HepG2 (cell line): Measurements from ENCODE around the gene CLIC1. TPM values are rescaled to one million over a fixed set of nuclear protein-coding genes. Genes with fewer than 3 reads are reported as not detected.
A peak's percentile ranks its signal among the peaks of the same experiment; 100 is the strongest.

Experiments used
- GLI4 ChIP-seq: sonication (generic); formaldehyde crosslinking; IDR thresholded peaks from 2 replicates; pipeline ENCODE4 v1.5.1; 2020; ENCODE audit warnings: missing genetic modification reagents, mild to moderate bottlenecking, moderate library complexity, borderline replicate concordance
- SALL2 ChIP-seq: sonication (generic); formaldehyde crosslinking; IDR thresholded peaks from 2 replicates; pipeline ENCODE4 v1.8.1; 2023; ENCODE audit warnings: mild to moderate bottlenecking, missing genetic modification reagents, inconsistent platforms
- SMAD1 ChIP-seq: sonication (generic); formaldehyde crosslinking; IDR thresholded peaks from 2 replicates; pipeline ENCODE4 v1.4.0; 2020; ENCODE audit warnings: missing genetic modification reagents, low read depth, mild to moderate bottlenecking, borderline replicate concordance
- ZNF883 ChIP-seq: sonication (generic); formaldehyde crosslinking; IDR thresholded peaks from 2 replicates; pipeline ENCODE4 v1.5.1; 2020; ENCODE audit warnings: mild to moderate bottlenecking, missing genetic modification reagents; ENCODE audit errors: not compliant biosample characterization
- polyA plus RNA-seq, 8 experiments: library from polyadenylated mRNA; depleted of rRNA in 3 of 8; stranded (reverse) in 7 of 8; unstranded in 1 of 8; fragments of >200 nt; fragmentation: Illumina TruSeq in 4 of 8; extraction: Trizol in 4 of 8; gene quantifications; 2 replicates each; pipeline versions ENCODE4 v1.2.1 to v1.2.3, GENCODE V29; 2011 to 2016; ENCODE audit warnings: low read depth in 4 of 8, missing spikeins in 1 of 8, mixed read lengths in 1 of 8; ENCODE audit not compliant: insufficient read depth in 1 of 8
- total RNA-seq, 5 experiments: library from RNA; depleted of rRNA; stranded (reverse); fragments of >200 nt; fragmentation: Illumina TruSeq; extraction: Trizol; gene quantifications; 2 replicates each; pipeline ENCODE4 v1.2.3, GENCODE V29; 2016; ENCODE audit warnings: low read depth in 1 of 5
- TF ChIP-seq, protein P1 (sequence below): sonication (generic); formaldehyde crosslinking; IDR thresholded peaks from 2 replicates; pipeline ENCODE4 v1.4.0; 2020; ENCODE audit warnings: missing genetic modification reagents, low read depth, mild to moderate bottlenecking, borderline replicate concordance
- TF ChIP-seq, protein P2 (sequence below): sonication (generic); formaldehyde crosslinking; IDR thresholded peaks from 2 replicates; pipeline ENCODE4 v1.4.0; 2020; ENCODE audit warnings: missing genetic modification reagents
- TF ChIP-seq, protein P3 (sequence below): sonication (generic); formaldehyde crosslinking; IDR thresholded peaks from 2 replicates; pipeline ENCODE4 v1.4.0; 2020; ENCODE audit warnings: missing genetic modification reagents
- TF ChIP-seq, protein P4 (sequence below): IDR thresholded peaks from 2 replicates; pipeline ENCODE4 v1.6.1; 2012; ENCODE audit warnings: inconsistent platforms
- TF ChIP-seq, protein P5 (sequence below), 2 experiments: fragments of 450-650 bp in 1 of 2; sonication (generic) in 1 of 2; formaldehyde crosslinking in 1 of 2; IDR thresholded peaks; 2 replicates each; pipeline versions ENCODE4 v1.6.1 to v1.8.0; 2016 to 2022; ENCODE audit warnings: antibody characterized with exemption in 1 of 2, mild to moderate bottlenecking in 1 of 2, missing genetic modification reagents in 1 of 2
- TF ChIP-seq, protein P6 (sequence below): sonication (generic); formaldehyde crosslinking; IDR thresholded peaks from 2 replicates; pipeline ENCODE4 v1.8.1; 2023; ENCODE audit warnings: mild to moderate bottlenecking, moderate library complexity, missing genetic modification reagents

Gene CLIC1
- total and polyA plus RNA-seq, 2 of the 13 experiments (the other 11 are each of a cell fraction or from before 2014, with no cell fraction given): 602 to 891 TPM

DNA sequence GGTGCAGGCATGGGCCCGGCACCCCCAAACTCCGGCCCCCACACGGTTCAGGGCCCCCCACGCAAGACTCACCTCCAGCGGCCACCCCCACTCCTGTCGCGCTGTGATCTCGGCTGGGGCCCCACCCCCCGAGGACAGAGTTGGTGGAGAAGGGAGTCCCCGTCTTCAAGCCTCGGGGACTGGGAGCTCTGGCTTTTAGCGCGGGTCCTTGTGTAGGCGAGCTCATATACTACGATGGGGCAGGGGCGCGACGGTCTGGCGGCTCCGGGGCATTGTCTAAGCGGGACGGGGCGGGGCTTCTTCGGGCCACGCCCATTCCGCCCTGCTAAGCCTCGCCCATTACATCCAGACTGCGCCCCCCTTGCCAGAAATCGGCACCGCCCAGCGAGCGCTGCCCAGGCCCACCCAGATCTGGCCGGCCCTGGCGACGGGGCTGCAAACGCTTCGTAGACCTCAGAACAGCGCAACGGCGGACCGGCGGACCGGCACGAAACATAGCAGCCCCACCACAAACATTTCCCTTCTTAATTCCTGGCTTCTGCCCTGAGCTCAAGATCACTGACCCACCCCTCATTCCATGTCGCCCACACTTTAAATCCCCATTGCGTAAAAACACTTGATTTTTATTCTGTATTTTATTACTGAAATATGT, 6.2 kb downstream of the CLIC1 start (continued):
- TF ChIP-seq, protein P1, sequence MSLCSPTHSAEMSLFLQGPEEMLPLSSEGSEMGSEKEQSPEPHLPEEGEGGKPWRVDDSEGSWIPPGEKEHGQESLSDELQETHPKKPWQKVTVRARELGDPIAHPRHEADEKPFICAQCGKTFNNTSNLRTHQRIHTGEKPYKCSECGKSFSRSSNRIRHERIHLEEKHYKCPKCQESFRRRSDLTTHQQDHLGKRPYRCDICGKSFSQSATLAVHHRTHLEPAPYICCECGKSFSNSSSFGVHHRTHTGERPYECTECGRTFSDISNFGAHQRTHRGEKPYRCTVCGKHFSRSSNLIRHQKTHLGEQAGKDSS (CRISPR knock-in tag): peak; percentile 10; the same call in 1 of the 2 replicates
- TF ChIP-seq GLI4 (no peak; the same call in 1 of the 2 replicates), SMAD1 (peak; percentile 26; the same call in 1 of the 2 replicates), ZNF883 (CRISPR knock-in tag) (peak; percentile 81), SALL2 (CRISPR knock-in tag) (peak; percentile 85; the same call in 1 of the 2 replicates)
- TF ChIP-seq, protein P2, sequence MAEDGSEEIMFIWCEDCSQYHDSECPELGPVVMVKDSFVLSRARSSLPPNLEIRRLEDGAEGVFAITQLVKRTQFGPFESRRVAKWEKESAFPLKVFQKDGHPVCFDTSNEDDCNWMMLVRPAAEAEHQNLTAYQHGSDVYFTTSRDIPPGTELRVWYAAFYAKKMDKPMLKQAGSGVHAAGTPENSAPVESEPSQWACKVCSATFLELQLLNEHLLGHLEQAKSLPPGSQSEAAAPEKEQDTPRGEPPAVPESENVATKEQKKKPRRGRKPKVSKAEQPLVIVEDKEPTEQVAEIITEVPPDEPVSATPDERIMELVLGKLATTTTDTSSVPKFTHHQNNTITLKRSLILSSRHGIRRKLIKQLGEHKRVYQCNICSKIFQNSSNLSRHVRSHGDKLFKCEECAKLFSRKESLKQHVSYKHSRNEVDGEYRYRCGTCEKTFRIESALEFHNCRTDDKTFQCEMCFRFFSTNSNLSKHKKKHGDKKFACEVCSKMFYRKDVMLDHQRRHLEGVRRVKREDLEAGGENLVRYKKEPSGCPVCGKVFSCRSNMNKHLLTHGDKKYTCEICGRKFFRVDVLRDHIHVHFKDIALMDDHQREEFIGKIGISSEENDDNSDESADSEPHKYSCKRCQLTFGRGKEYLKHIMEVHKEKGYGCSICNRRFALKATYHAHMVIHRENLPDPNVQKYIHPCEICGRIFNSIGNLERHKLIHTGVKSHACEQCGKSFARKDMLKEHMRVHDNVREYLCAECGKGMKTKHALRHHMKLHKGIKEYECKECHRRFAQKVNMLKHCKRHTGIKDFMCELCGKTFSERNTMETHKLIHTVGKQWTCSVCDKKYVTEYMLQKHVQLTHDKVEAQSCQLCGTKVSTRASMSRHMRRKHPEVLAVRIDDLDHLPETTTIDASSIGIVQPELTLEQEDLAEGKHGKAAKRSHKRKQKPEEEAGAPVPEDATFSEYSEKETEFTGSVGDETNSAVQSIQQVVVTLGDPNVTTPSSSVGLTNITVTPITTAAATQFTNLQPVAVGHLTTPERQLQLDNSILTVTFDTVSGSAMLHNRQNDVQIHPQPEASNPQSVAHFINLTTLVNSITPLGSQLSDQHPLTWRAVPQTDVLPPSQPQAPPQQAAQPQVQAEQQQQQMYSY (CRISPR knock-in tag): no peak
- TF ChIP-seq, protein P3, sequence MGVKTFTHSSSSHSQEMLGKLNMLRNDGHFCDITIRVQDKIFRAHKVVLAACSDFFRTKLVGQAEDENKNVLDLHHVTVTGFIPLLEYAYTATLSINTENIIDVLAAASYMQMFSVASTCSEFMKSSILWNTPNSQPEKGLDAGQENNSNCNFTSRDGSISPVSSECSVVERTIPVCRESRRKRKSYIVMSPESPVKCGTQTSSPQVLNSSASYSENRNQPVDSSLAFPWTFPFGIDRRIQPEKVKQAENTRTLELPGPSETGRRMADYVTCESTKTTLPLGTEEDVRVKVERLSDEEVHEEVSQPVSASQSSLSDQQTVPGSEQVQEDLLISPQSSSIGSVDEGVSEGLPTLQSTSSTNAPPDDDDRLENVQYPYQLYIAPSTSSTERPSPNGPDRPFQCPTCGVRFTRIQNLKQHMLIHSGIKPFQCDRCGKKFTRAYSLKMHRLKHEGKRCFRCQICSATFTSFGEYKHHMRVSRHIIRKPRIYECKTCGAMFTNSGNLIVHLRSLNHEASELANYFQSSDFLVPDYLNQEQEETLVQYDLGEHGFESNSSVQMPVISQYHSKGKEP (CRISPR knock-in tag): no peak
- TF ChIP-seq, protein P4, sequence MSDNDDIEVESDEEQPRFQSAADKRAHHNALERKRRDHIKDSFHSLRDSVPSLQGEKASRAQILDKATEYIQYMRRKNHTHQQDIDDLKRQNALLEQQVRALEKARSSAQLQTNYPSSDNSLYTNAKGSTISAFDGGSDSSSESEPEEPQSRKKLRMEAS: no peak
- TF ChIP-seq, protein P5, sequence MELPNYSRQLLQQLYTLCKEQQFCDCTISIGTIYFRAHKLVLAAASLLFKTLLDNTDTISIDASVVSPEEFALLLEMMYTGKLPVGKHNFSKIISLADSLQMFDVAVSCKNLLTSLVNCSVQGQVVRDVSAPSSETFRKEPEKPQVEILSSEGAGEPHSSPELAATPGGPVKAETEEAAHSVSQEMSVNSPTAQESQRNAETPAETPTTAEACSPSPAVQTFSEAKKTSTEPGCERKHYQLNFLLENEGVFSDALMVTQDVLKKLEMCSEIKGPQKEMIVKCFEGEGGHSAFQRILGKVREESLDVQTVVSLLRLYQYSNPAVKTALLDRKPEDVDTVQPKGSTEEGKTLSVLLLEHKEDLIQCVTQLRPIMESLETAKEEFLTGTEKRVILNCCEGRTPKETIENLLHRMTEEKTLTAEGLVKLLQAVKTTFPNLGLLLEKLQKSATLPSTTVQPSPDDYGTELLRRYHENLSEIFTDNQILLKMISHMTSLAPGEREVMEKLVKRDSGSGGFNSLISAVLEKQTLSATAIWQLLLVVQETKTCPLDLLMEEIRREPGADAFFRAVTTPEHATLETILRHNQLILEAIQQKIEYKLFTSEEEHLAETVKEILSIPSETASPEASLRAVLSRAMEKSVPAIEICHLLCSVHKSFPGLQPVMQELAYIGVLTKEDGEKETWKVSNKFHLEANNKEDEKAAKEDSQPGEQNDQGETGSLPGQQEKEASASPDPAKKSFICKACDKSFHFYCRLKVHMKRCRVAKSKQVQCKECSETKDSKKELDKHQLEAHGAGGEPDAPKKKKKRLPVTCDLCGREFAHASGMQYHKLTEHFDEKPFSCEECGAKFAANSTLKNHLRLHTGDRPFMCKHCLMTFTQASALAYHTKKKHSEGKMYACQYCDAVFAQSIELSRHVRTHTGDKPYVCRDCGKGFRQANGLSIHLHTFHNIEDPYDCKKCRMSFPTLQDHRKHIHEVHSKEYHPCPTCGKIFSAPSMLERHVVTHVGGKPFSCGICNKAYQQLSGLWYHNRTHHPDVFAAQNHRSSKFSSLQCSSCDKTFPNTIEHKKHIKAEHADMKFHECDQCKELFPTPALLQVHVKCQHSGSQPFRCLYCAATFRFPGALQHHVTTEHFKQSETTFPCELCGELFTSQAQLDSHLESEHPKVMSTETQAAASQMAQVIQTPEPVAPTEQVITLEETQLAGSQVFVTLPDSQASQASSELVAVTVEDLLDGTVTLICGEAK (IDR thresholded peaks at IDR 0.05): no peak
- TF ChIP-seq, protein P5 (CRISPR knock-in tag; IDR thresholded peaks at IDR 0.05): no peak
- TF ChIP-seq, protein P6, sequence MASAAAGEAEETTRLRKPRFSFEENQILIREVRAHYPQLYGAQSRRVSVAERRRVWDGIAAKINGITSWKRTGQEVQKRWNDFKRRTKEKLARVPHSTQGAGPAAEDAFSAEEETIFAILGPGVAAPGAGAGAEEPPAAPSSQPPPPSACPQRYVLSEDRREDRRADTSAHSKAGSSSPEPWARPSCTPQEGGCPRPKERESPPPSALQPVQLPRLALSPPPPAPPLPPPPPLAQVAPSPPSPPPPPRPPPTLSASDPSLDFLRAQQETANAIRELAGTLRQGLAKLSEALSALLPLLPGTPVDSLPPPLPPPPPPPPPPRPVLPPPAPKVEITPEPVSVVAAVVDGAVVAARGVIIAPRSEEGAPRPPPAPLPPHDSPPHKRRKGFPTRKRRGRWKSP: peak; percentile 89; the same call in 1 of the 2 replicates
